ENCODE results near the gene SCN5A. TPM values are rescaled to one million over a fixed set of nuclear protein-coding genes. Genes with fewer than 3 reads are reported as not detected.

Gene SCN5A
- total and polyA plus RNA-seq, 2 donors (not counting 1 experiment from before 2014, with no cell fraction given), result 0.20 to 0.37 TPM

DNA sequence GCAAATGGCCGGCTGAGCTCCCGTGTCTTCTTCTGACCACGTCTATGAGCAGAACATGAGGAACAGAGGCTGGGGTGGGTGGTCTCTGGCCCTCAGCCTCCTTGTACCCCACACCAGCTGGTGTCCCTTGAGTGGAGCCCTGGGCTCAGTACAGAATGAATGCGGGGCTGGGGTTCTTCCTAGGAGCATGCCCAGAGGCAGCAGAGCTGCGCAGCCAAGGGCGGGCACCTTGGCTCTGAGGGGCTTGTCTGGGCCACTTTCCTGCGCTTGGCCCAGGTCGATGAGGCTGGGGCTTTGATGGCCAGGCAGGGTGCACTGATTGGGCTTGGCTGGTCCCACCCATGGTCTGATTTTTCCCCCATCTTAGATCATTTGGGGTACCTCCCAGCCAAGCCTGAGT, 6.4 kb downstream of the SCN5A start:
- intact Hi-C loops (cut with micrococcal nuclease), result no loop called here
- no peak overlapping the region for H3K9ac ChIP-seq (ENCODE audit: low read length)
- CTCF ChIA-PET, result interaction anchor here (0.6 to 1.0 kb wide), 2 partner anchors 8 to 22 kb away, joined by 3 read pairs; no protein-coding TSS in a partner anchor

DNA sequence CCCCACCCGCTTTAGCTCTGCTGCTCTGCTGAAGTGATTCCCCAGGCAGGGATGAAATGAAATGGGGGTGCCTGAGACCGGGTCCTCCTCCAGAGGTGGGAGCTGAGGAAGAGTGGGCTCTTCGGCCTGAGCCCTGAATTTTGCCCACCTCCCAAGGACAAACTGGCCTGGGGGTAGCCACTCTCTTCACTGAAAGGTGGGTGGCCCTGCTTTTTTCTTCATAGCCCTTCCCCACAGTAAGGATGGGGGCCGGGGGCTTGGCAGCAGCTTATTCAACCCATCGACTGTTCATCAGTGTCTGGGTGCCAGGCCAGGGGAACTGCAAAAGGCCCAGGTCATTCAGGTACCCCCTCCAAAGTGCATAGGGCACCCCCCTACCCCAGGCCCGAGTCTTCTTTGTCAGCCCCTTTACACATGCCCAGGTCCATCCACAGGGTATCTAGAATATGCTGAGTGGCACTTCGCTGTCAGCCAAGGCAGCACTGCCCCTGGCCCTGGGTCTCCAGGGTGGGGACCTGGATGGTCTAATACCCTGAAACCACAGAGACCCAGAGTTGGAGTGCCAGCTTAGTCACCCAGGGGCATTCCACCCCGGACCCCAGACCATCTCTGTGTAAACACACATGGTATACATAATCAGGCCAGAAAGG, 7.9 kb downstream of the SCN5A start:
- 82% methylated on average over 6 of the region's 8 CpGs for WGBS (ENCODE audit: insufficient coverage)
- no peak overlapping the region for H3K4me3 ChIP-seq (ENCODE audit: control extremely low read depth in 1 of 5, extremely low read depth in 1 of 5, insufficient read depth in 1 of 5, low read depth in 2 of 5, low read length in 4 of 5)
- no peak overlapping the region for H3K4me2 ChIP-seq (replicated peaks; ENCODE audit: low read depth, low read length, poor library complexity, severe bottlenecking)
- no peaks in the 10 kb centered on the region for H3K79me2 ChIP-seq (ENCODE audit: control insufficient read depth, insufficient read depth, low read length)
- H3K9me3 ChIP-seq (ENCODE audit: control extremely low read depth in 1 of 3, control insufficient read depth in 2 of 3, insufficient read depth in 1 of 3, low read length in 2 of 3), result no peaks in the 10 kb centered on the region
- H4K20me1 ChIP-seq (ENCODE audit: control insufficient read depth, insufficient read depth, low read length, poor library complexity, severe bottlenecking), result no peaks in the 10 kb centered on the region
- no peaks in the 10 kb centered on the region for H3K9me3 Mint-ChIP-seq (ENCODE audit: insufficient read depth)
- H3K27me3 ChIP-seq (replicated peaks in 1 of 4; ENCODE audit: control extremely low read depth in 1 of 4, control insufficient read depth in 3 of 4, insufficient read depth in 4 of 4, low read length in 3 of 4), result peaks cover 0 to 4% (median 0%) of the 10 kb centered on the region in 4 experiments
- no peaks in the 10 kb centered on the region for H3K4me1 ChIP-seq (ENCODE audit: control insufficient read depth in 2 of 2, insufficient read depth in 2 of 2, low read length in 2 of 2)
- ChIA-PET POLR2A (no interaction called here), CTCF (no interaction called here)
- no peaks in the 10 kb centered on the region for H3K36me3 ChIP-seq (replicated peaks in 1 of 2; ENCODE audit: control extremely low read depth in 1 of 2, control insufficient read depth in 1 of 2, extremely low read depth in 1 of 2, insufficient read depth in 2 of 2, low read length in 1 of 2)
- H3K4me3 Mint-ChIP-seq, result no peak overlapping the region
- H3K27me3 Mint-ChIP-seq, result peaks cover 18% of the 10 kb centered on the region
- DNase-seq (no peak), ATAC-seq (ENCODE audit: low read depth) (no peak)
- H3K9ac ChIP-seq (ENCODE audit: low read length), result no peak overlapping the region
- H2AFZ ChIP-seq (ENCODE audit: insufficient read depth, low read depth, low read length, poor library complexity, severe bottlenecking), result no peak overlapping the region
- intact Hi-C loops (cut with micrococcal nuclease), result no loop called here
- no peak for TF ChIP-seq EZH2 (IDR thresholded peaks at IDR 0.05; ENCODE audit: borderline replicate concordance, insufficient read depth, low read depth, low read length, poor library complexity, severe bottlenecking)
- TF ChIP-seq, protein P1, sequence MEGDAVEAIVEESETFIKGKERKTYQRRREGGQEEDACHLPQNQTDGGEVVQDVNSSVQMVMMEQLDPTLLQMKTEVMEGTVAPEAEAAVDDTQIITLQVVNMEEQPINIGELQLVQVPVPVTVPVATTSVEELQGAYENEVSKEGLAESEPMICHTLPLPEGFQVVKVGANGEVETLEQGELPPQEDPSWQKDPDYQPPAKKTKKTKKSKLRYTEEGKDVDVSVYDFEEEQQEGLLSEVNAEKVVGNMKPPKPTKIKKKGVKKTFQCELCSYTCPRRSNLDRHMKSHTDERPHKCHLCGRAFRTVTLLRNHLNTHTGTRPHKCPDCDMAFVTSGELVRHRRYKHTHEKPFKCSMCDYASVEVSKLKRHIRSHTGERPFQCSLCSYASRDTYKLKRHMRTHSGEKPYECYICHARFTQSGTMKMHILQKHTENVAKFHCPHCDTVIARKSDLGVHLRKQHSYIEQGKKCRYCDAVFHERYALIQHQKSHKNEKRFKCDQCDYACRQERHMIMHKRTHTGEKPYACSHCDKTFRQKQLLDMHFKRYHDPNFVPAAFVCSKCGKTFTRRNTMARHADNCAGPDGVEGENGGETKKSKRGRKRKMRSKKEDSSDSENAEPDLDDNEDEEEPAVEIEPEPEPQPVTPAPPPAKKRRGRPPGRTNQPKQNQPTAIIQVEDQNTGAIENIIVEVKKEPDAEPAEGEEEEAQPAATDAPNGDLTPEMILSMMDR (IDR thresholded peaks at IDR 0.05), result no peak
- H3K27ac ChIP-seq (ENCODE audit: low read length in 2 of 2), result no peak overlapping the region
- H3K4me1 Mint-ChIP-seq, result no peaks in the 10 kb centered on the region
- H3K27ac Mint-ChIP-seq, result no peak overlapping the region

More for the DNA sequence above, 6.4 kb downstream of the SCN5A start:
- POLR2A ChIA-PET, result no interaction called here
- Histone ChIP-seq H4K20me1 (ENCODE audit: control insufficient read depth, insufficient read depth, low read length, poor library complexity, severe bottlenecking) (no peaks in the 10 kb centered on the region), H3K27me3 (replicated peaks in 1 of 4; ENCODE audit: control extremely low read depth in 1 of 4, control insufficient read depth in 3 of 4, insufficient read depth in 4 of 4, low read length in 3 of 4) (peaks cover 0 to 18% (median 6%) of the 10 kb centered on the region in 4 experiments), H3K36me3 (replicated peaks in 1 of 2; ENCODE audit: control extremely low read depth in 1 of 2, control insufficient read depth in 1 of 2, extremely low read depth in 1 of 2, insufficient read depth in 2 of 2, low read length in 1 of 2) (no peaks in the 10 kb centered on the region), H3K4me3 (ENCODE audit: control extremely low read depth in 1 of 5, extremely low read depth in 1 of 5, insufficient read depth in 1 of 5, low read depth in 2 of 5, low read length in 4 of 5) (no peak overlapping the region), H3K9me3 (ENCODE audit: control extremely low read depth in 1 of 3, control insufficient read depth in 2 of 3, insufficient read depth in 1 of 3, low read length in 2 of 3) (peaks cover 0 to 1% (median 0%) of the 10 kb centered on the region in 3 donors), H3K4me1 (ENCODE audit: control insufficient read depth in 2 of 2, insufficient read depth in 2 of 2, low read length in 2 of 2) (no peaks in the 10 kb centered on the region), H3K79me2 (ENCODE audit: control insufficient read depth, insufficient read depth, low read length) (no peaks in the 10 kb centered on the region), H2AFZ (ENCODE audit: insufficient read depth, low read depth, low read length, poor library complexity, severe bottlenecking) (no peak overlapping the region), H3K27ac (ENCODE audit: low read length in 2 of 2) (no peak overlapping the region), H3K4me2 (replicated peaks; ENCODE audit: low read depth, low read length, poor library complexity, severe bottlenecking) (no peak overlapping the region)
- H3K9me3 Mint-ChIP-seq (ENCODE audit: insufficient read depth), result no peaks in the 10 kb centered on the region
- DNase-seq, result no peak
- no peak overlapping the region for H3K4me3 Mint-ChIP-seq
- peaks cover 14% of the 10 kb centered on the region for H3K27me3 Mint-ChIP-seq
- no peaks in the 10 kb centered on the region for H3K4me1 Mint-ChIP-seq
- WGBS (ENCODE audit: insufficient coverage), result 99% methylated on average over 7 of the region's 8 CpGs
- no peak for ATAC-seq (ENCODE audit: low read depth)
- no peak overlapping the region for H3K27ac Mint-ChIP-seq
- TF ChIP-seq, protein P1 (IDR thresholded peaks at IDR 0.05), result no peak
- TF ChIP-seq EZH2 (IDR thresholded peaks at IDR 0.05; ENCODE audit: borderline replicate concordance, insufficient read depth, low read depth, low read length, poor library complexity, severe bottlenecking), result no peak
